NB4 (cell line): ENCODE data around the gene GPR153.

Experiments
- DNase-seq: peaks from one replicate; pipeline ENCODE4 v3.0.0; 2010; ENCODE audit warnings: low read depth
- H3K4me3 ChIP-seq: one replicate; pipeline ENCODE4 v1.5.1; 2011; ENCODE audit warnings: mild to moderate bottlenecking, low read depth, low read length, moderate library complexity
- MYC ChIP-seq: IDR thresholded peaks from 2 replicates; pipeline ENCODE4 v1.6.1; 2011; ENCODE audit warnings: low read depth, low read length
- POLR2A ChIP-seq: IDR thresholded peaks from 2 replicates; pipeline ENCODE4 v1.6.1; 2011; ENCODE audit warnings: mild to moderate bottlenecking; ENCODE audit not compliant: insufficient read length; ENCODE audit errors: extremely low read depth
- TF ChIP-seq, protein P1 (sequence below): IDR thresholded peaks from 2 replicates; pipeline ENCODE4 v1.6.1; 2011; ENCODE audit warnings: low read depth, low read length
- TF ChIP-seq, protein P2 (sequence below): IDR thresholded peaks from one replicate; pipeline ENCODE4 v1.5.1; 2012; ENCODE audit warnings: low read depth, low read length

The GPR153 gene

DNA sequence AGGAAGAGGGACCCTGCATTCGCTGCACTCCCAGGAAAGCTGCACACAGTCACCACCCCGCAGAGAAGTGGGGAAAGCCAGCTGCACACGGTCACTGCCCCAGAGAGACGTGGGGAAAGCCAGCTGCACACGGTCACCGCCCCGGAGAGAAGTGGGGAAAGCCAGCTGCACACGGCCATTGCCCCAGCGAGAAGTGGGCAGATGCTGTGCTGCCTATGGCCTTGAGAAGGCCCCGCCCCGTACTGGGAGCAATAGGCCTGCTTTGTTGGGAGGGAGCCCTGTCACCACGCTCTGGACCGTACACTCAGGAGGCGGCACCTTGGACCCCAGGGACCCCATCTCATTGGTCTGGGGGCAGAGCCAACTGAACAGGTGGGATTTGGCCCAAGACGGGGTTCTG is 4.3 kb upstream of the GPR153 start:
- TF ChIP-seq MYC, result no peak
- TF ChIP-seq, protein P1, sequence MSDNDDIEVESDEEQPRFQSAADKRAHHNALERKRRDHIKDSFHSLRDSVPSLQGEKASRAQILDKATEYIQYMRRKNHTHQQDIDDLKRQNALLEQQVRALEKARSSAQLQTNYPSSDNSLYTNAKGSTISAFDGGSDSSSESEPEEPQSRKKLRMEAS, result no peak
- TF ChIP-seq, protein P2, sequence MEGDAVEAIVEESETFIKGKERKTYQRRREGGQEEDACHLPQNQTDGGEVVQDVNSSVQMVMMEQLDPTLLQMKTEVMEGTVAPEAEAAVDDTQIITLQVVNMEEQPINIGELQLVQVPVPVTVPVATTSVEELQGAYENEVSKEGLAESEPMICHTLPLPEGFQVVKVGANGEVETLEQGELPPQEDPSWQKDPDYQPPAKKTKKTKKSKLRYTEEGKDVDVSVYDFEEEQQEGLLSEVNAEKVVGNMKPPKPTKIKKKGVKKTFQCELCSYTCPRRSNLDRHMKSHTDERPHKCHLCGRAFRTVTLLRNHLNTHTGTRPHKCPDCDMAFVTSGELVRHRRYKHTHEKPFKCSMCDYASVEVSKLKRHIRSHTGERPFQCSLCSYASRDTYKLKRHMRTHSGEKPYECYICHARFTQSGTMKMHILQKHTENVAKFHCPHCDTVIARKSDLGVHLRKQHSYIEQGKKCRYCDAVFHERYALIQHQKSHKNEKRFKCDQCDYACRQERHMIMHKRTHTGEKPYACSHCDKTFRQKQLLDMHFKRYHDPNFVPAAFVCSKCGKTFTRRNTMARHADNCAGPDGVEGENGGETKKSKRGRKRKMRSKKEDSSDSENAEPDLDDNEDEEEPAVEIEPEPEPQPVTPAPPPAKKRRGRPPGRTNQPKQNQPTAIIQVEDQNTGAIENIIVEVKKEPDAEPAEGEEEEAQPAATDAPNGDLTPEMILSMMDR, result no peak
- TF ChIP-seq POLR2A, result no peak
- H3K4me3 ChIP-seq, result no peak overlapping the region
- no peak for DNase-seq

DNA sequence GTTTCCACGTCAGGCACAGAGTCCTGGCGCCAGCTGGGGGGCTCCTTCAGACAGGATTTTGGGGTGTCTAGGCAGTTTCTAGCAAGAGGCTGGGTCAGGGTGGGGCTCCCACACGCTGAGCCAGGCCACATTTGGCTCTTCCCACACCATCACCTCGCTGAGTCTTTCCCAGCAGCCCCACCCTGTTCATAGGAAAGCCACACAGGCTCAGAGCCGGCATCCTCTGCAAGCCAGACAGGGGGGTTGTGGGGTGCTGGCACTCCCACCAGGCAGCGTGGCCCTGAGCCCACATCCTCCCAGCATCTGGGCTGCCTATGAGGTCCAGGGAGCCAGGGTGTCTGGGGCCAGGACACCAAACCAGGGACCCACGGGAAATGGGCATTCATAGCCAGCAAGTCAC is 2.8 kb upstream of the GPR153 start:
- TF ChIP-seq POLR2A (no peak), MYC (no peak)
- TF ChIP-seq, protein P2, result no peak
- TF ChIP-seq, protein P1, result no peak
- DNase-seq, result no peak
- H3K4me3 ChIP-seq, result no peak overlapping the region

DNA sequence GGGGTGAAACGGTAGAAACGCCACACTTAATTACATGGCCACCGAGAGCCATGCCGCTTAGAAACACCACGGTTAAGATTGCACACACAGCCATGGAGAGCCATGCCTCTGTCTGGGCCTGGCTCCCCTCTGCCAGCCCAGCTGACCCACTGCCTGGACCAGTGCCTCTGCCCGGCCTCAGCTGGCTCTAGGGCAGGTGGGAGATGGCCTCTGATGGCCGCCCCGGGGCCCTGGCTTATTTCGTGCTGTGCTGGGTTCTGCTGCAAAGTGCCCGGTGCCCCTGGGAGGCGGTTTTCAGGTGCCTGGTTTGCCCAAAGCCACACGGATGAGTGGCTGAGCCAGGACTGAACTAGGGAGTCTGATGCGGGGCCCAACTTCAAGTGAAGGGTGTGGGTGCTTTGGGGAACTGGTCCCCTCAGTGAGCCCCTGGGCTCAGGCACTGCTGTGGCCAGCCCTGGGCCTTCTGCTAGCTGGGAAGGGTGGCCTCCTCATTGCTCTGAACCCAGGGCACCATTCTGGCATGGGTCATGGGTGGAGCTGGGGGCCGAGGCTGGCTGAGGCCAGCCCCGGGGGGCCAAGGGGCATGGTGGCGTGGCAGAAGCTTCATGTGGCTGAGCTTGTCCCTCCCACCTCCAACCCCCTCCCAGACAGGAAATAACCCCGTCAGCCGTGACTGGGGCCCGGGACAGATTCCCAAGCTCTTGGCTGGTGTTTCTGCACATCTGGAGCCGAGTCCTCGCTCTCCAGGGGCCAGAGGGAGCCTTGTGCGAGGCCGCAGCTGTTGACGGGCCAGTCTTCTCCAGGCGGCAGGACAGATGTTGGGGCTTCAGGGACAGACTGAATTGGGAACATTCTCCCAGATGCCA is 1.9 kb upstream of the GPR153 start:
- TF ChIP-seq POLR2A, result no peak
- TF ChIP-seq, protein P2, result no peak
- no peak for TF ChIP-seq MYC
- TF ChIP-seq, protein P1, result no peak
- H3K4me3 ChIP-seq, result no peak overlapping the region
- DNase-seq, result no peak

DNA sequence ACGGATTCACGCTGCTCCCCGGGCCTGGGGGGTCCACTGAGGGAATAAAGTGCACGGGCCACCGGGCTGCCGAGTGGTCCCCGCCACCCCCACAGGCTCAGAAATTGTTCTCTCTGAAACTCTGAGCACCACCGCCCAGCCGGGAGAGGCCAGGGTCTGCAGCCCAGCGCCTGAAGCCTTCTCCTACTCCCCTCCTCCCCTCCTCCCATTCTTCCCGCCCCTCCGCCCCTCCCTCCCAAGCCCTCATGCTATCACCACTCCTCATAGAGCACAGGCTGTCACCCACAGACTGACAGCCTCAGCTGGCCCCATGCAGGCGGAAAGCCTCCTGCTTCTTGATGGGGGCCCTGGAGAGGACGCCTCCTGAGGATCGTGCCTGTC is 707 bp upstream of the GPR153 start:
- DNase-seq, result no peak
- no peak for TF ChIP-seq MYC
- TF ChIP-seq POLR2A, result no peak
- TF ChIP-seq, protein P1, result no peak
- TF ChIP-seq, protein P2, result no peak
- H3K4me3 ChIP-seq, result no peak overlapping the region

DNA sequence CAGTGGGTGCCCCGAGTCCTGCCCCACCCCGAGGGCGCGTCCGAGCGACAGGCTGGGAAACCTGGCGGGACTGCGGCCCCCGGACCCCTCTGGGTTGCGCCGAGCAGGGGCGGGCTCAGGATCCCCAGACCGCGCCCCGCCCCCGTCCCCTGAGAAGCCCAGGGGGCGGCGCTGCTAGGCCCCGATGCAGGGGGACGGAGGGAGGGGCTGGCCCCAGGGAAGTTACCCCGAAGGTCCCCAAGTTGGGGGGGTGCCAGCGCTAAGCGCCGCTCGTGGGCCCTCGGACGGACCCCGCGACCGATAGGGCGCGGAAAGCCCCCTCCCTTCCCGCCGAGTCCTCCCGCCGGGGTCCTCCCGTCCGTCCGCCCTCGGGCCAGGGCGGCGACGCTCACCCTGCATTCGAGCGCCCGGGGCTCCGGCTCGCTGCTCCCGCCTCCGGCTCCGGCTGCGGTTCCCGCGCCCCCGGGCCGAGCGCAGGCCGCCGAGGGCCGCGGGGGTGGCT is 414 bp downstream of the GPR153 start:
- no peak for TF ChIP-seq MYC
- TF ChIP-seq, protein P2, result no peak
- TF ChIP-seq, protein P1, result no peak
- no peak for TF ChIP-seq POLR2A
- DNase-seq, result peak; percentile 64

More for the DNA sequence above, 414 bp downstream of the GPR153 start:
- H3K4me3 ChIP-seq, result no peak overlapping the region
